SK-N-SH (cell line): Measurements from ENCODE around the gene SLC26A5. TPM values are rescaled to one million over a fixed set of nuclear protein-coding genes. Genes with fewer than 3 reads are reported as not detected.

Experiments used
- CTCF ChIA-PET: fragments of 300-600, 350-600 bp; formaldehyde crosslinking; extraction: SDS; loops from one replicate; lab custom pipeline; 2021; lab: Yijun Ruan, JAX
- POLR2A ChIA-PET: fragments of 350-600 bp; sonication (Branson Sonifier 250); formaldehyde crosslinking; extraction: SDS; loops from one replicate; lab custom pipeline; 2020; ENCODE audit warnings: antibody characterized with exemption, inconsistent platforms; lab: Yijun Ruan, JAX
- DNase-seq: peaks from one replicate; pipeline ENCODE4 v3.0.0; 2012
- H2AFZ ChIP-seq: fragments of 200-600 bp; sonication (generic); 2 replicates; pipeline ENCODE4 v1.8.1; 2016; ENCODE audit warnings: antibody characterized with exemption, mild to moderate bottlenecking, low read depth
- H3F3A ChIP-seq: fragments of 200-600 bp; sonication (generic); replicated peaks from 2 replicates; pipeline ENCODE3; 2016; ENCODE audit warnings: antibody characterized with exemption, mild to moderate bottlenecking; ENCODE audit not compliant: insufficient read depth
- H3K27ac ChIP-seq, 2 experiments: fragments of 200-500 bp in 1 of 2; fragments of 200-600 bp in 1 of 2; sonication (Bioruptor generic) in 1 of 2; sonication (generic), shearing (Covaris generic) in 1 of 2; 2 replicates each; pipeline versions ENCODE4 v1.5.1 to v1.6.1; 2014 to 2016; ENCODE audit warnings: low read depth in 2 of 2, inconsistent platforms in 1 of 2, low read length in 1 of 2, mild to moderate bottlenecking in 1 of 2, mixed read lengths in 1 of 2
- H3K27me3 ChIP-seq: fragments of 200-600 bp; sonication (generic), shearing (Covaris generic); 2 replicates; pipeline ENCODE4 v1.6.1; 2016; ENCODE audit warnings: mixed run types; ENCODE audit not compliant: insufficient read depth
- H3K36me3 ChIP-seq, 2 experiments: fragments of 200-500 bp in 1 of 2; fragments of 200-600 bp in 1 of 2; sonication (Bioruptor generic) in 1 of 2; sonication (generic) in 1 of 2; replicated peaks in 1 of 2; 2 replicates each; pipeline versions ENCODE3 to v1.5.1; 2014 to 2016; ENCODE audit warnings: low read length in 1 of 2, mild to moderate bottlenecking in 1 of 2; ENCODE audit not compliant: insufficient read depth in 2 of 2, control insufficient read depth in 1 of 2
- H3K4me1 ChIP-seq, 2 experiments: fragments of 200-500 bp in 1 of 2; fragments of 200-600 bp in 1 of 2; sonication (Bioruptor generic) in 1 of 2; sonication (generic), shearing (Covaris generic) in 1 of 2; 2 replicates each; pipeline versions ENCODE4 v1.5.1 to v1.6.1; 2014 to 2016; ENCODE audit warnings: low read depth in 1 of 2, low read length in 1 of 2, mixed run types in 1 of 2; ENCODE audit not compliant: insufficient read depth in 2 of 2, control insufficient read depth in 1 of 2
- H3K4me2 ChIP-seq: fragments of 200-600 bp; sonication (generic), shearing (Covaris generic); 2 replicates; pipeline ENCODE4 v1.6.1; 2017; ENCODE audit warnings: mixed run types
- H3K4me3 ChIP-seq, 2 experiments: fragments of 200-500 bp in 1 of 2; fragments of 200-600 bp in 1 of 2; sonication (Bioruptor generic) in 1 of 2; sonication (generic), shearing (Covaris generic) in 1 of 2; 2 replicates each; pipeline versions ENCODE4 v1.5.1 to v1.8.1; 2014 to 2016; ENCODE audit warnings: low read depth in 2 of 2, inconsistent platforms in 1 of 2, low read length in 1 of 2, mild to moderate bottlenecking in 1 of 2, mixed read lengths in 1 of 2, moderate library complexity in 1 of 2
- H3K79me2 ChIP-seq: fragments of 200-600 bp; sonication (generic); 2 replicates; pipeline ENCODE4 v1.8.1; 2017; ENCODE audit warnings: mild to moderate bottlenecking; ENCODE audit not compliant: insufficient read depth
- H3K9ac ChIP-seq: fragments of 200-600 bp; sonication (generic); 2 replicates; pipeline ENCODE4 v1.6.1; 2017; ENCODE audit warnings: mixed run types
- H3K9me2 ChIP-seq: fragments of 200-600 bp; sonication (generic); 2 replicates; pipeline ENCODE4 v1.6.1; 2017; ENCODE audit warnings: mixed run types
- H3K9me3 ChIP-seq: fragments of 200-600 bp; sonication (generic); 2 replicates; pipeline ENCODE4 v1.6.1; 2017; ENCODE audit warnings: mixed run types, mild to moderate bottlenecking, moderate library complexity
- H4K20me1 ChIP-seq: fragments of 200-600 bp; sonication (generic); 2 replicates; pipeline ENCODE4 v1.6.1; 2017; ENCODE audit warnings: mild to moderate bottlenecking, mixed run types; ENCODE audit not compliant: insufficient read depth
- CTCF ChIP-seq: fragments of 200-600 bp; sonication (generic); IDR thresholded peaks from 2 replicates; pipeline ENCODE4 v1.6.1; 2017; ENCODE audit warnings: antibody characterized with exemption, mild to moderate bottlenecking, moderate library complexity
- ELF1 ChIP-seq: IDR thresholded peaks from 2 replicates; pipeline ENCODE4 v1.4.0; 2012
- FOXJ3 ChIP-seq: sonication (generic); formaldehyde crosslinking; IDR thresholded peaks from 2 replicates; pipeline ENCODE4 v1.5.1; 2020; ENCODE audit warnings: mild to moderate bottlenecking, missing genetic modification reagents
- MXI1 ChIP-seq: IDR thresholded peaks from 2 replicates; pipeline ENCODE4 v1.6.1; 2012; ENCODE audit warnings: mild to moderate bottlenecking, low read depth, low read length, improper control_type of control experiment
- NRF1 ChIP-seq: IDR thresholded peaks from 2 replicates; pipeline ENCODE4 v1.6.1; 2012; ENCODE audit warnings: low read depth, mild to moderate bottlenecking, low read length
- PBX3 ChIP-seq: IDR thresholded peaks from 2 replicates; pipeline ENCODE4; 2012
- POLR2AphosphoS5 ChIP-seq: IDR thresholded peaks from 2 replicates; pipeline ENCODE4 v1.6.1; 2012; ENCODE audit warnings: low read depth, low read length
- RAD21 ChIP-seq: IDR thresholded peaks from 2 replicates; pipeline ENCODE4 v1.6.1; 2012; ENCODE audit warnings: mild to moderate bottlenecking, low read length
- RCOR1 ChIP-seq: fragments of 150-350 bp; IDR thresholded peaks from 2 replicates; pipeline ENCODE4 v1.6.1; 2017; ENCODE audit warnings: antibody characterized with exemption, low read length
- RFX5 ChIP-seq: IDR thresholded peaks from 2 replicates; pipeline ENCODE4 v1.6.1; 2012; ENCODE audit warnings: mild to moderate bottlenecking, improper control_type of control experiment, low read length
- RXRA ChIP-seq: IDR thresholded peaks from 2 replicates; pipeline ENCODE4 v1.4.0; 2012; ENCODE audit warnings: low read depth, mild to moderate bottlenecking, borderline replicate concordance
- SIN3A ChIP-seq: IDR thresholded peaks from 2 replicates; pipeline ENCODE4 v1.6.1; 2012; ENCODE audit warnings: low read depth, mild to moderate bottlenecking, low read length, moderate library complexity, borderline replicate concordance
- TCF12 ChIP-seq: IDR thresholded peaks from 2 replicates; pipeline ENCODE4 v1.4.0; 2012
- YY1 ChIP-seq: IDR thresholded peaks from 2 replicates; pipeline ENCODE4 v1.4.0; 2012; ENCODE audit warnings: low read depth, mild to moderate bottlenecking
- WGBS: methylation state at CpG from one replicate; pipeline ENCODE4 v1.1.6; 2017; ENCODE audit warnings: low lambda C conversion rate; 5-methylcytosine and 5-hydroxymethylcytosine counted together
- polyA plus RNA-seq, 3 experiments: library from polyadenylated mRNA; depleted of rRNA; stranded (reverse); fragments of >200 nt; gene quantifications; 2 replicates each; pipeline ENCODE4 v1.2.3, GENCODE V29; 2012

Gene SLC26A5
- polyA plus RNA-seq, 1 of the 3 experiments (the other 2 are of a cell fraction): not detected

GRCh38 chr7:103394566-103394965 is 51.4 kb downstream of the SLC26A5 start (continued):
- TF ChIP-seq CTCF: no peak
- TF ChIP-seq YY1: no peak
- TF ChIP-seq RXRA: no peak
- TF ChIP-seq NRF1: no peak

GRCh38 chr7:103391976-103392375 is 54.0 kb downstream of the SLC26A5 start:
- DNase-seq: no peak
- no peaks in the 10 kb centered on the region for H3K9me2 ChIP-seq

More at GRCh38 chr7:103391976-103392375, 54.0 kb downstream of the SLC26A5 start:
- no peaks in the 10 kb centered on the region for H3K4me1 ChIP-seq
- TF ChIP-seq RAD21 (no peak), POLR2AphosphoS5 (no peak), RCOR1 (no peak), FOXJ3 (CRISPR knock-in tag) (no peak), RFX5 (no peak), RXRA (no peak), PBX3 (no peak), SIN3A (no peak), CTCF (no peak), TCF12 (no peak), ELF1 (no peak), MXI1 (no peak)
- TF ChIP-seq, all 33 proteins: peak for 0
- no peaks in the 10 kb centered on the region for H3K27me3 ChIP-seq
- no peak overlapping the region for H3K9ac ChIP-seq
- POLR2A ChIA-PET: no interaction called here
- no peaks in the 10 kb centered on the region for H3K36me3 ChIP-seq
- CTCF ChIA-PET: interaction anchor here (1.9 kb wide), 1 partner anchor 14 kb away, joined by 5 read pairs; no protein-coding TSS in a partner anchor
- WGBS: 67% methylated on average over 2 of the region's 2 CpGs
- no peaks in the 10 kb centered on the region for H3K79me2 ChIP-seq
- no peak overlapping the region; the same call in 1 of the 2 replicates for H3K4me2 ChIP-seq
- H3F3A ChIP-seq: no peaks in the 10 kb centered on the region
- no peaks in the 10 kb centered on the region for H3K9me3 ChIP-seq
- no peaks in the 10 kb centered on the region for H4K20me1 ChIP-seq
- no peak overlapping the region; the same call in 1 of the 2 replicates for H2AFZ ChIP-seq
- H3K27ac ChIP-seq: no peak overlapping the region
- no peak overlapping the region for H3K4me3 ChIP-seq
